CD4-positive, alpha-beta T cell (primary cell): ENCODE measurements around the gene CCDC33. TPM values are rescaled to one million over a fixed set of nuclear protein-coding genes. Genes with fewer than 3 reads are reported as not detected.
"Not testable (repeated sequence)": the region's sequence is repeated elsewhere in the genome, so short reads cannot be mapped to it uniquely, and the experiment has no call there.

ENCODE experiments used
- ATAC-seq: fragments of 200-7000 bp; cut with Tn5 transposase; one replicate; pipeline ENCODE4 v1.10.0; 2022; ENCODE audit warnings: mild to moderate bottlenecking; ENCODE audit not compliant: poor library complexity
- CTCF ChIA-PET: fragments of 350-600 bp; sonication (Branson Sonifier 250); formaldehyde crosslinking; loops from one replicate; lab custom pipeline; 2021; ENCODE audit warnings: antibody characterized with exemption, inconsistent platforms; lab: Charles Lee
- POLR2A ChIA-PET: fragments of 350-600 bp; sonication (Branson Sonifier 250); formaldehyde crosslinking; loops from one replicate; lab custom pipeline; 2021; ENCODE audit warnings: antibody characterized with exemption, inconsistent platforms; lab: Charles Lee
- DNase-seq, 14 experiments: peaks; one replicate each; pipeline ENCODE4 v3.0.0-alpha.2; 2013 to 2020; ENCODE audit warnings: mixed read lengths in 2 of 14
- H3K27ac ChIP-seq, 2 donors: one replicate each; pipeline versions ENCODE4 v1.5.1 to v1.7.0; 2013; ENCODE audit warnings: low read length in 2 of 2, low read depth in 1 of 2, mild to moderate bottlenecking in 1 of 2
- H3K27me3 ChIP-seq, 2 experiments: 1 replicate in 1 of 2; 2 replicates in 1 of 2; pipeline versions ENCODE4 v1.6.1 to v1.7.0; 2013; ENCODE audit warnings: low read length in 2 of 2, control low read depth in 1 of 2, mild to moderate bottlenecking in 1 of 2, moderate library complexity in 1 of 2; ENCODE audit not compliant: insufficient read depth in 2 of 2, control insufficient read depth in 1 of 2
- H3K36me3 ChIP-seq: one replicate; pipeline ENCODE4 v1.6.1; 2013; ENCODE audit warnings: low read length, control low read depth; ENCODE audit not compliant: insufficient read depth
- H3K4me1 ChIP-seq: one replicate; pipeline ENCODE4 v1.6.1; 2013; ENCODE audit warnings: low read length, control low read depth; ENCODE audit not compliant: insufficient read depth
- H3K4me3 ChIP-seq: one replicate; pipeline ENCODE4 v1.5.1; 2013; ENCODE audit warnings: mild to moderate bottlenecking, low read length, moderate library complexity
- H3K9me3 ChIP-seq, 2 experiments: 1 replicate in 1 of 2; 2 replicates in 1 of 2; pipeline versions ENCODE4 v1.6.1 to v1.7.0; 2013; ENCODE audit warnings: low read length in 2 of 2, mild to moderate bottlenecking in 2 of 2, control low read depth in 1 of 2, moderate library complexity in 1 of 2; ENCODE audit not compliant: control insufficient read depth in 1 of 2, insufficient read depth in 1 of 2
- H3K27ac Mint-ChIP-seq: one replicate; pipeline ENCODE4 v1.8.0; 2020; ENCODE audit warnings: mixed read lengths
- H3K27me3 Mint-ChIP-seq: one replicate; pipeline ENCODE4 v1.8.0; 2021; ENCODE audit warnings: mixed read lengths
- H3K36me3 Mint-ChIP-seq: one replicate; pipeline ENCODE4 v1.8.0; 2021; ENCODE audit warnings: low read depth, mixed read lengths
- H3K4me1 Mint-ChIP-seq: one replicate; pipeline ENCODE4 v1.8.0; 2021; ENCODE audit warnings: low read depth, mixed read lengths
- H3K4me3 Mint-ChIP-seq: one replicate; pipeline ENCODE4 v1.8.0; 2020; ENCODE audit warnings: mild to moderate bottlenecking, mixed read lengths
- H3K9me3 Mint-ChIP-seq: one replicate; pipeline ENCODE4 v1.8.0; 2020; ENCODE audit warnings: mixed read lengths
- intact Hi-C, 2 experiments: fragments of 100-400 bp; cut with DNase I in 1 of 2; cut with micrococcal nuclease in 1 of 2; formaldehyde crosslinking; loops; one replicate each; pipeline versions ENCODE4 v1.15.1 to v1.9.0; 2023 to 2025; cut with DNase I, micrococcal nuclease
- total RNA-seq, 174 experiments: library from RNA in 2 of 174; stranded (reverse) in 2 of 174; gene quantifications; one replicate each; pipeline ENCODE4 v1.2.3 and lab custom pipeline; 2021 to 2026
- TF ChIP-seq, protein P1 (sequence below): fragments of 200-600 bp; IDR thresholded peaks from one replicate; pipeline ENCODE4 v1.8.0; 2022; ENCODE audit warnings: antibody characterized with exemption, mild to moderate bottlenecking

The CCDC33 gene
- total RNA-seq, 2 experiments from 2014 or later: not detected

DNA sequence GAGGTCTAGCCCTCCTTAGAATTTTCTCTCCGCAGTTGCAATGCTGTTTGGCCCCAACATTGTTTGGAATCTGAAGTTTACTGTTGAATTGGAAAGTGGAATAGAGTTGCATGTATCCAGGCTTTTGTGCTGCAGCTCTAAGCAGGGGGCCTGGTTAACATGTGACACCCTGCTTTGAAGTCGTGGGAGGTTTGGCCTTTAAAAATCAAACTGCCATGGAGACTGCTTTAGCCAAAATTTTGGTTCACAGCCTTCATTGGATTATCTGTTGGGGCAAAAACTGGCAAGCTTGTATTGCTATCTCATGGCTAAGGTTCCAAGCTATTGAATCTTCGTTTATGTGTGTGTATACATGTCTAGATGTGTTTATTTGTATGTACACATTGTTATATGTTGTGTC is 115.5 kb downstream of the CCDC33 start:
- ChIA-PET POLR2A (no interaction called here), CTCF (no interaction called here)
- H3K27ac Mint-ChIP-seq: no peak overlapping the region
- intact Hi-C loops: no loop called here
- no peak overlapping the region for H3K4me3 Mint-ChIP-seq
- H3K27me3 ChIP-seq: peaks cover 0 to 2% of the 10 kb centered on the region in 2 experiments
- peaks cover 6% of the 10 kb centered on the region for H3K9me3 Mint-ChIP-seq
- H3K36me3 ChIP-seq: no peaks in the 10 kb centered on the region
- H3K4me3 ChIP-seq: no peak overlapping the region
- no peaks in the 10 kb centered on the region for H3K36me3 Mint-ChIP-seq
- peaks cover 22% of the 10 kb centered on the region for H3K27me3 Mint-ChIP-seq
- H3K27ac ChIP-seq: no peak overlapping the region
- DNase-seq: no peak
- H3K9me3 ChIP-seq: peaks cover 0 to 7% of the 10 kb centered on the region in 2 experiments
- no peaks in the 10 kb centered on the region for H3K4me1 Mint-ChIP-seq
- no peaks in the 10 kb centered on the region for H3K4me1 ChIP-seq
- no peak for ATAC-seq
- TF ChIP-seq, protein P1, sequence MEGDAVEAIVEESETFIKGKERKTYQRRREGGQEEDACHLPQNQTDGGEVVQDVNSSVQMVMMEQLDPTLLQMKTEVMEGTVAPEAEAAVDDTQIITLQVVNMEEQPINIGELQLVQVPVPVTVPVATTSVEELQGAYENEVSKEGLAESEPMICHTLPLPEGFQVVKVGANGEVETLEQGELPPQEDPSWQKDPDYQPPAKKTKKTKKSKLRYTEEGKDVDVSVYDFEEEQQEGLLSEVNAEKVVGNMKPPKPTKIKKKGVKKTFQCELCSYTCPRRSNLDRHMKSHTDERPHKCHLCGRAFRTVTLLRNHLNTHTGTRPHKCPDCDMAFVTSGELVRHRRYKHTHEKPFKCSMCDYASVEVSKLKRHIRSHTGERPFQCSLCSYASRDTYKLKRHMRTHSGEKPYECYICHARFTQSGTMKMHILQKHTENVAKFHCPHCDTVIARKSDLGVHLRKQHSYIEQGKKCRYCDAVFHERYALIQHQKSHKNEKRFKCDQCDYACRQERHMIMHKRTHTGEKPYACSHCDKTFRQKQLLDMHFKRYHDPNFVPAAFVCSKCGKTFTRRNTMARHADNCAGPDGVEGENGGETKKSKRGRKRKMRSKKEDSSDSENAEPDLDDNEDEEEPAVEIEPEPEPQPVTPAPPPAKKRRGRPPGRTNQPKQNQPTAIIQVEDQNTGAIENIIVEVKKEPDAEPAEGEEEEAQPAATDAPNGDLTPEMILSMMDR: no peak

DNA sequence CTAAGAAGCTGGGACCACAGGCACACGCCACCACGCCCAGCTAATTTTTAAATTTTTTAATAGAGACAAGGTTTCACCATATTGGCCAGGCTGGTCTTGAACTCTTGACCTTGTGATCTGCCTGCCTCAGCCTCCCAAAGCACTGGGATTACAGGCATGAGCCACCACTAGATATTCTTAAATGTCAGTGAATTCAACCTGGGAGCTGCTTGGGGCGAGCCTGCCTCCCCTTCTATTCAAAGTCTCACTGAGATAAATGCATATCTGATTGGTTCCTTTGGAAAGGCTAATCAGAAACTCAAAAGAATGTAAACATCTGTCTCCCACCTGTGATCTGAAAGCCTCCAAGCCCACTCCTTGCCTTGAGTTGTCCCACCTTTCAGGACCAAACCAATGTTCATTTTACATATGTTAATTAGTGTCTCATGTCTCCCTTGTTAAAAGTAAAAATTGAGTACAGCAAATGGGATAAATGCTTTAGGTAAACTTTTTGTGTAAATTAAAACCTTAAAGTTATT is 116.3 kb downstream of the CCDC33 start:
- no peak overlapping the region for H3K27ac Mint-ChIP-seq
- H3K27me3 ChIP-seq: peaks cover 0 to 2% of the 10 kb centered on the region in 2 experiments
- CTCF ChIA-PET: no interaction called here
- H3K27ac ChIP-seq: no peak overlapping the region
- peaks cover 6% of the 10 kb centered on the region for H3K9me3 Mint-ChIP-seq
- H3K36me3 ChIP-seq: no peaks in the 10 kb centered on the region
- peaks cover 22% of the 10 kb centered on the region for H3K27me3 Mint-ChIP-seq
- no peak overlapping the region for H3K4me3 ChIP-seq
- H3K4me3 Mint-ChIP-seq: no peak overlapping the region
- no peaks in the 10 kb centered on the region for H3K4me1 ChIP-seq
- TF ChIP-seq, protein P1: no peak
- peaks cover 0 to 7% of the 10 kb centered on the region in 2 experiments for H3K9me3 ChIP-seq
- intact Hi-C loops: no loop called here
- no peaks in the 10 kb centered on the region for H3K4me1 Mint-ChIP-seq
- POLR2A ChIA-PET: no interaction called here
- no peak for ATAC-seq
- no peak for DNase-seq
- H3K36me3 Mint-ChIP-seq: no peaks in the 10 kb centered on the region

DNA sequence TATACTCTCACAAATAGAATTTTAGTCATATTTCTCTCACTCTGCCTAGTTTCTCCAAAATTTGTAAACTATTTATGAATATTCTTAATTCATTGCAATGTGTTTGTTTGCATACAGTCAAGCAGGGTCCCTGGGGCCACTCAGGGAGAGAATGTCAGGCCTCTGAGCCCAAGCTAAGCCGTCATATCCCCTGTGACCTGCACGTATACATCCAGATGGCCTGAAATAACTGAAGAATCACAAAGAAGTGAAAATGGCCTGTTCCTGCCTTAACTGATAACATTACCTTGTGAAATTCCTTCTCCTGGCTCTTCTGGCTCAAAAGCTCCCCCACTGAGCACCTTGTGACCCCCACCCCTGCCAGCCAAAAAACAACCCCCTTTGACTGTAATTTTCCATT is 117.9 kb downstream of the CCDC33 start:
- peaks cover 22% of the 10 kb centered on the region for H3K27me3 Mint-ChIP-seq
- H3K36me3 ChIP-seq, CTCF ChIA-PET, H3K4me1 ChIP-seq, DNase-seq, H3K4me3 ChIP-seq, H3K27ac ChIP-seq, H3K27ac Mint-ChIP-seq, intact Hi-C loops, ATAC-seq, POLR2A ChIA-PET, H3K27me3 ChIP-seq, H3K4me1 Mint-ChIP-seq, H3K36me3 Mint-ChIP-seq, H3K4me3 Mint-ChIP-seq, H3K9me3 ChIP-seq, H3K9me3 Mint-ChIP-seq: not testable (repeated sequence)

DNA sequence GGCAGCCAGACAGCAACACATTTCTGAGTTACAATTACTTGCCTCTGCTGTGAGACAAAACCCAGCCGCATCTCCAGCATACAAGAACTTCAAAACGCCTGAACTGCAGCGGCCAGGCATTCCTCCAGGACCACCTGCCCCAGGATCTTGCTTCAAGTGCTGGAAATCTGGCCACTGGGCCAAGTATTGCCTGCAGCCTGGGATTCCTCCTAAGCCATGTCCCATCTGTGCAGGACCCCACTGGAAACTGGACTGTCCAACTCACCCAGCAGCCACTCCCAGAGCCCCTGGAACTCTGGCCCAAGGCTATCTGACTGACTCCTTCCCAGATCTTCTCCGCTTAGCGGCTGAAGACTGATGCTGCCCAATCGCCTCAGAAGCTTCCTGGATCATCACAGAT is 119.9 kb downstream of the CCDC33 start:
- H3K4me3 Mint-ChIP-seq, intact Hi-C loops, H3K36me3 Mint-ChIP-seq, H3K27me3 ChIP-seq, H3K9me3 ChIP-seq, H3K4me3 ChIP-seq, H3K27ac ChIP-seq, H3K27ac Mint-ChIP-seq, ATAC-seq, H3K9me3 Mint-ChIP-seq, CTCF ChIA-PET, POLR2A ChIA-PET, H3K4me1 ChIP-seq, H3K36me3 ChIP-seq, H3K4me1 Mint-ChIP-seq: not testable (repeated sequence)
- DNase-seq: peak in 1 of 14 experiments; percentile 2
- H3K27me3 Mint-ChIP-seq: peaks cover 16% of the 10 kb centered on the region

DNA sequence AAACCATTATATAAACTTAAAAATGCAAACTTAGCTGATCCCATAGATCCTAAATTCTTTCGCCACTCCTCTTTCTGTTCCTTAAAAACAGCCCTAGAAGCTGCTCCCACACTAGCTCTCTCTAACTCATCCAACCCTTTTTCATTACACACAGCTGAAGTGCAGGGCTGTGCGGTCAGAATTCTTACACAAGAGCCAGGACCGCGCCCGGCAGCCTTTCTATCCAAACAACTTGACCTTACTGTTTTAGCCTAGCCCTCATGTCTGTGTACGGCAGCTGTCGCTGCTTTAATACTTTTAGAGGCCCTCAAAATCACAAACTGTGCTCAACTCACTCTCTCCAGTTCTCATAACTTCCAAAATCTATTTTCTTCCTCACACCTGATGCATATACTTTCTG is 121.4 kb downstream of the CCDC33 start:
- CTCF ChIA-PET, POLR2A ChIA-PET, H3K4me1 Mint-ChIP-seq, H3K27ac ChIP-seq, H3K4me3 ChIP-seq, H3K9me3 ChIP-seq, H3K27me3 ChIP-seq, H3K4me1 ChIP-seq, ATAC-seq, H3K27ac Mint-ChIP-seq, H3K9me3 Mint-ChIP-seq, H3K36me3 ChIP-seq, H3K4me3 Mint-ChIP-seq, H3K36me3 Mint-ChIP-seq, intact Hi-C loops: not testable (repeated sequence)
- peak in 1 of 14 experiments; percentile 6 for DNase-seq
- peaks cover 24% of the 10 kb centered on the region for H3K27me3 Mint-ChIP-seq

DNA sequence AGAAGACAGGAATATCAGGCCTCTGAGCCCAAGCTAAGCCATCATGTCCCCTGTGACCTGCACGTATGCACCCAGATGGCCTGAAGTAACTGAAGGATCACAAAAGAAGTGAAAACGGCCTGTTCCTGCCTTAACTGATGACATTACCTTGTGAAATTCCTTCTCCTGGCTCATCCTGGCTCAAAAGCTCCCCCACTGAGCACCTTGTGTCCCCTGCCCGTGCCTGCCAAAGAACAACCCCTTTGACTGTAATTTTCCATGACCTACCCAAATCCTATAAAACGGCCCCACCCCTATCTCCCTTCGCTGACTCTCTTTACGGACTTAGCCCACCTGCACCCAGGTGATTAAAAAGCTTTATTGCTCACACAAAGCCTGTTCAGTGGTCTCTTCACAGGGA is 123.2 kb downstream of the CCDC33 start:
- DNase-seq: peak in 1 of 14 experiments; percentile 7
- ATAC-seq, intact Hi-C loops, H3K27ac Mint-ChIP-seq, H3K27me3 ChIP-seq, CTCF ChIA-PET, H3K4me3 Mint-ChIP-seq, H3K27ac ChIP-seq, H3K36me3 Mint-ChIP-seq, H3K9me3 Mint-ChIP-seq, H3K9me3 ChIP-seq, POLR2A ChIA-PET, H3K4me1 Mint-ChIP-seq, H3K4me1 ChIP-seq, H3K36me3 ChIP-seq, H3K4me3 ChIP-seq: not testable (repeated sequence)
- H3K27me3 Mint-ChIP-seq: peaks cover 42% of the 10 kb centered on the region
